GM19351 (cell line): ENCODE data around the gene CLEC4C.
"Not testable (repeated sequence)": the region's sequence is repeated elsewhere in the genome, so short reads cannot be mapped to it uniquely, and the experiment has no call there.

ENCODE experiments used
- ATAC-seq: cut with Tn5 transposase; IDR thresholded peaks from one replicate; pipeline ENCODE4 v1.9.1; 2021; ENCODE audit warnings: mild to moderate bottlenecking, moderate library complexity; ENCODE audit not compliant: unreplicated experiment

The CLEC4C gene

DNA sequence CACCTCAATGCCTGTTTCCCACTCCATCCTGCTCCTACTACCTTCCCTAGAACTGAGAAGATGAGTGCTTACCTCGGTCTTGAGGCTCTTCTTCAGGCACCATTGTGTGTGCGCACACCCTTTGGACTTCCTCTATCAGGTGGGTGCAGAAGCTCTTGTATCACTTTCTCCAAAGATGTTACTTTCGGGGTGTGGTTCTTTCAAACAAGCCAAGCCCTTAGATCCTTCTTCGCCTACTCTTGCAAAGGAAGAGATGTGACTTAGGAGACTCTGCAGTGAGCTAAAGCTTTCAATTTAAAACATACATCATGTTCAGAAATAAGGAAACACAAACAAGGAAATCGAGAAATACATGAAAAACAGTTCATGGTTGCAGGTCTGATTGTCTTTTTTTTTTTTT lies at the start of gene CLEC4C:
CLEC4C (minus strand) TSS at position 130 of the 400 bp plus-strand sequence; CDS start at position 103, 27 bp downstream.
- ATAC-seq: no peak

DNA sequence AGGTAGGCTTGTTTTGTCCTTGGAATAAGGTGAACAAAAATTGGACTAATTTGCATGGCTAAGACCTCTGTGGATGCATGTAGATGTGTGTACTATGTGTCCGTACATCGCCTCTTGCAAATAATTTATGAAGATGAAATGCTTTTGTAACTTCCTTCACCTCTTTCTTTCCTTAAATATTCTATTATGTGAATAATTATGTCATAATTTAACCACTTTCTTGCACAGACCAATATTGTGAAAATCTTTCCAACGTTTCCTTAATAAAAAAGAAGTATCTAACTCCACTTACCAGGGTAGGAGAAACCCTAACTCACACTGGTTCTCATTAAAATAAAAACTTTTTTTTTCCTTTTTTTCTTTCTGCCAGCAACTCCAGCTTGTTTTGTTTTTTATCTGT lies 46.0 kb upstream of the CLEC4C start:
- ATAC-seq: no peak

DNA sequence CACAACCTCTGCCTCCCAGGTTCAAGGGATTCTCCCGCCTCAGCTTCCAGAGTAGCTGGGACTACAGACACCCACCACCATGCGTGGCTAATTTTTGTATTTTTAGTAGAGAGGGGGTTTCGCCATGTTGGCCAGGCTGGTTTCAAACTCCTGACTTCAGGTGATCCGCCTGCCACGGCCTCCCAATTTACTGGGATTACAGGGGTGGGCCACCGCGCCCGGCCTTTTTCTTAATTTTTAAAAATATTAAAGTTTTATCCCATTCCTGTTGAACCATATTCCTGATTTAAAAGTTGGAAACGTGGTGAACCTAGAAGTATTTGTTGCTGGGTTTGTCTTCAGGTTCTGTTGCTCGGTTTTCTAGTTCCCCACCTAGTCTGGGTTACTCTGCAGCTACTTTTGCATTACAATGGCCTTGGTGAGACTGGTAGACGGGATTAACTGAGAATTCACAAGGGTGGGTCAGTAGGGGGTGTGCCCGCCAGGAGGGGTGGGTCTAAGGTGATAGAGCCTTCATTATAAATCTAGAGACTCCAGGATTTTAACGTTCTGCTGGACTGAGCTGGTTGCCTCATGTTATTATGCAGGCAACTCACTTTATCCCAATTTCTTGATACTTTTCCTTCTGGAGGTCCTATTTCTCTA lies 41.8 kb upstream of the CLEC4C start, which contains the start of gene NANOG:
NANOG (plus strand) TSS at position 519 of the 645 bp plus-strand sequence. CDS start 213 bp downstream, outside the sequence.
- ATAC-seq: not testable (repeated sequence)

DNA sequence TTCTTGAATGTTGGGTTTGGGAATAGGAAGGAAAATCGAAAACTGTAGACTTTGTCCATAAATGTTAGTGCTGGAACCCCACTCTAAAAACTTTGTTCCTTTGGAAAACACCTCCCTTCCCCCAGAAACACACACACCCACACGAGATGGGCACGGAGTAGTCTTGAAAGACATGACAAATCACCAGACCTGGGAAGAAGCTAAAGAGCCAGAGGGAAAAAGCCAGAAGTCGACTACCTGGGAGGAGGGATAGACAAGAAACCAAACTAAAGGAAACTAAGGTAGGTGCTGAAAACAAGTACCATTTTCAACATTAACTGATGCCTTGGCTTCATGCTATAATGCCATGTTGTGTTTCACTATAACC lies 41.1 kb upstream of the CLEC4C start:
- no peak for ATAC-seq

- ATAC-seq: no peak
Measured at GRCh38 chr12:7787574-7788293, 40.6 kb upstream of the CLEC4C start.

- no peak for ATAC-seq
Measured at GRCh38 chr12:7784701-7785100, 37.5 kb upstream of the CLEC4C start.

DNA sequence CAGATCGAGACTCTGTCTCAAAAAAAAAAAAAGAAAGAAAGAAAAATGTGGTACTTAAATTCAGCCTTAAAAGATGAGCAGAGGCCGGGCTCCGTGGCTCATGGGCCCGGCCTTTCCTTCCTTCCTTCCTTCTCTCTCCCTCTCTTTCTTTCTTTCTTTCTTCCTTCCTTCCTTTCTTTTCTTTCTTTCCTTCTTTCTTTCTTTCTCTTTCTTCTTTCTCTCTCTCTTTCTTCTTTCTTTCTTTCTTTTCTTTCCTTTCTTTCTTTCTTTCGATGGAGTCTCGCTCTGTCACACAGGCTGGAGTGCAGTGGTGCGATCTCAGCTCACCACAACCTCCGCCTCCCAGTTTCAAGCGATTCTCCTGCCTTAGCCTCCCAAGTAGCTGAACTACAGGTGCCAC lies 36.3 kb upstream of the CLEC4C start:
- ATAC-seq: not testable (repeated sequence)

DNA sequence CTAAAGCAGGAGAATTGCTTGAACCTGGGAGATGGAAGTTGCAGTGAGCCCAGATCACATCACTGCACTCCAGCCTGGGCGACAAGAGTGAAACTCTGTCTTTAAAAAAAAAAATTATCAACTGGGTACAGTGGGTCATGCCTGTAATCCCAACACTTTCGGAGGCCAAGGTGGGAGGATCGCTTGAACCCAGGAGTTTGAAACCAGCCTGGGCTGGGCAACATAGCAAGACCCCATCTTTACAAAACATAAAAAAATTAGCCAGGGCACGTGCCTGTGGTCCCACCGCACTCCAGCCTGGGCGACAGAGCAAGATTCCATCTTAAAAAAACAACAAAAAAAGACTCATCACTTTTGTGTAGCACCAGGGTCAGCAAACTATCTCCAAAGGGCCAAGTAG lies 34.9 kb upstream of the CLEC4C start:
- no peak for ATAC-seq

GRCh38 chr12:7781274-7781673 lies 34.1 kb upstream of the CLEC4C start:
- ATAC-seq: no peak

- no peak for ATAC-seq
Measured at GRCh38 chr12:7769999-7770398, 22.8 kb upstream of the CLEC4C start.

DNA sequence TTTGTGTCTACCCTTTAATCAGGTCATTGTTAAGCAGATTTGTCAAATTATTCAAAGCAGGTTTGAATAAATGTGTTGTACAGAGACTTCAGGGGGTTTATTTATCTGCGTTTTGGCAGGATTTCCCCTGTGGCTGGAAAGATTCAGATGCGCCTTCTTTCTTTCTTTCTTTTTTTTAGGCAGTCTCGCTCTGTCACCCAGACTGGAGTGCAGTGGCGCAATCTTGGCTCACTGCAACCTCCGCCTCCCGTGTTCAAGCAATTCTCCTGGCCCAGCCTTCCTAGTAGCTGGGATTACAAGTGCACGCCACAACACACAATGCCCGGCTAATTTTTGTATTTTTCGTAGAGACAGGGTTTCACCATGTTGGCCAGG lies 11.6 kb upstream of the CLEC4C start:
- no peak for ATAC-seq

DNA sequence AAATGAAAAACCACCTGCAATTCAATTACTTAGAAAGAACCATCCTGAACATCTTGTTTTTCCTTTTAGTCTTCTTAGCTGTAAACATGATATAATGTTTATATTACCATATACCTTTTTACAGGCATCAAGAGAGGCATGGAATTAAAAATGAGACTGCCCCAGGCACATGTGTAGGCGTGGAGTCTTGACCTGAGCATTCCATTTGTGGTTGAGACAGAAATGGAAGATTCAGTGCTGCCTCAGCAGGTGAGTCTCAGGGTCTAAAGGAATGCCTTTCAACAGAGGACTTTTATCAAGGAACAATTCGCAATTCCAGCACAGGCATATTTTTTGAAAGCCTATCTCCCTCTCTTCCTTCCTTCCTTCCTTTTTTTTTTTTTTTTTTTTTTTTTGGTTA lies 9.8 kb upstream of the CLEC4C start:
- no peak for ATAC-seq

DNA sequence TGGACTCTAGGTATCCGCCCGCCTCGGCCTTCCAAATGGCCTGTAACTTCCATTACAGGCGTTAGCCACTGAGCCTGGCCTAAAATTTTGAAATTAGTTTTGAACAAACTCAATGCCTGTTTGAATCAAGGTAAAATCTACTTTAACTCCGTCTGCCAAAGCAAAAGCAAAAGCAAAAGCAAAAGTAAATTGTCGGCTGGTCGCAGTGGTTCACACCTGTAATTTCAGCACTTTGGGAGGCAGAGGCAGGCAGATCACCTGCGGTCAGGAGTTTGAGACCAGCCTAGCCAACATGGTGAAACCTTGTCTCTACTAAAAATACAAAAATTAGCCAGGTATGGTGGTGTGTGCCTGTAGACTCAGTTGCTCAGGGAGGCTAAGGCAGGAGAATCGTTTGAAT lies 8.5 kb upstream of the CLEC4C start:
- not testable (repeated sequence) for ATAC-seq

DNA sequence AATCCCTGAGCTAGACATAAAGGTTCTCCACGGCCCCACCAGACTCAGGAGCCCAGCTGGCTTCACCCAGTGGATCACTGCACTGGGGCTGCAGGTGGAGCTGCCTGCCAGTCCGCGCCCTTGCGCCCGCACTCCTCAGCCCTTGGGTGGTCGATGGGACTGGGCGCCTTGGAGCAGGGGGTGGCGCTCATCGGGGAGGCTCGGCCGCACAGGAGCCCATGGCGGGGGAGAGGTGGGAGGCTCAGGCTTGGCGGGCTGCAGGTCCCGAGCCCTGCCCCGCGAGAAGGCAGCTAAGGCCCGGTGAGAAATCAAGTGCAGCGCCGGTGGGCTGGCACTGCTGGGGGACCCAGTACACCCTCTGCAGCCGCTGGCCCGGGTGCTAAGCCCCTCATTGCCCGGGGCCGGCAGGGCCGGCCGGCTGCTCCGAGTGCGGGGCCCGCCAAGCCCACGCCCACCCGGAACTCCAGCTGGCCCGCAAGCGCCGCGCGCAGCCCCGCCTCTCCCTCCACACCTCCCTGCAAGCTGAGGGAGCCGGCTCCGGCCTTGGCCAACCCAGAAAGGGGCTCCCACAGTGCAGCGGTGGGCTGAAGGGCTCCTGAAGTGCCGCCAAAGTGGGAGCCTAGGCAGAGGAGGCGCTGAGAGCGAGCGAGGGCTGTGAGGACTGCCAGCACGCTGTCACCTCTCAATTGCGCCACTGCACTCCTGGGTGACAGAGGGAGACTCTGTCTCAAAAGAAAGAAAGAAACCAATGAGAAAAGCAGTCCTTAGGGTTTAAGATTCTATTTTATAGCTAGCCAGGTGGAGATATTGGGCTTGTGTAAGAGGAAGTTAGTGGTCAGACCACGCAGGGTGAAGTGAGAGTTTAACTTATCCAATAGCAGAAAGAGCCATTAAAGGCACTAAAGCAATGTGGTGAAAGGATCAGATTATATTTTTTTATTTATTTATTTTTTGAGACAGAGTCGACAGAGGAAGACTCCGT lies 5.1 kb upstream of the CLEC4C start:
- ATAC-seq: not testable (repeated sequence)

DNA sequence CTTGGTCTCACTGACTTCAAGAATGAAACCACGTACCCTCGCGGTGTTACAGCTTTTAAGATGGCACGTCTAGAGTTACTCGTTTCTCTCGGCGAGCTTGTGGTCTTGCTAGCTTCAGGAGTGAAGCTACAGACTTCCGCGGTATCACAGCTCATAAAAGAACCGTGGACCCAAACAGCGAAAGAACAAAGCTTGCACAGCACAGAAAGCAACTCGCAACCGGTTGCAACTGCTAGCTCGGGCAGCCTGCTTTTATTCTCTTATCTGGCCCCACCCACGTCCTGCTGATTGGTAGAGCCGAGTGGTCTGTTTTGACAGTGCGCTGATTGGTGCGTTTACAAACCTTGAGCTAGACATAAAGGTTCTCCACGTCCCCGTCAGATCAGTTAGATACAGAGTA lies 4.2 kb upstream of the CLEC4C start:
- ATAC-seq: no peak

DNA sequence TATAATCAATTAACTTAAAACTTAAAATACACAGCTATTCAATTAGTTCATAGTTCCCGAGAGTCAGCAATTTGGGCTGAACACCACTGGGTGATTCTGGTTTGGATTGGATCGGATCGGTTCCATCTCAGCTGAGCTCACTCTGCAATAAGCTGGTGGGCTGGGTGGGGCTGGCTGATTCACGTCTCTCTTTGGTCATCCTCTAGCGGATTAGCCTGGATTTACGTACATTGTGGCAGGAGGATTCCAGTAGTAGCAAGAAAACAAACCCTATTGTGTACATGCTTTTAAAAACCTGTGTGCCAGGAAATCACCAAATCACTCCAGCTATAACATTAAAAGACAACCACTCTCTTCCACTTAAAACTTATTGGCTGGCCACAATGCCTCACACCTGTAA lies 3.2 kb upstream of the CLEC4C start:
- ATAC-seq: no peak

GRCh38 chr12:7749442-7749841 lies 2.3 kb upstream of the CLEC4C start:
- ATAC-seq: no peak

- ATAC-seq: no peak
Measured at GRCh38 chr12:7748852-7749251, 1.7 kb upstream of the CLEC4C start.

- ATAC-seq: no peak
Measured at GRCh38 chr12:7732993-7733392, 14.2 kb downstream of the CLEC4C start.

- ATAC-seq: no peak
Measured at GRCh38 chr12:7731486-7731885, 15.7 kb downstream of the CLEC4C start.

GRCh38 chr12:7730984-7731383 lies 16.2 kb downstream of the CLEC4C start:
- ATAC-seq: not testable (repeated sequence)
